Raji (cell line): ENCODE data around the gene ENTREP3.

Experiments
- POLR2A ChIP-seq: IDR thresholded peaks from 2 replicates; pipeline ENCODE4 v1.6.1; 2011; ENCODE audit warnings: low read depth, low read length, control low read depth; ENCODE audit not compliant: insufficient read depth

ENTREP3 gene

DNA sequence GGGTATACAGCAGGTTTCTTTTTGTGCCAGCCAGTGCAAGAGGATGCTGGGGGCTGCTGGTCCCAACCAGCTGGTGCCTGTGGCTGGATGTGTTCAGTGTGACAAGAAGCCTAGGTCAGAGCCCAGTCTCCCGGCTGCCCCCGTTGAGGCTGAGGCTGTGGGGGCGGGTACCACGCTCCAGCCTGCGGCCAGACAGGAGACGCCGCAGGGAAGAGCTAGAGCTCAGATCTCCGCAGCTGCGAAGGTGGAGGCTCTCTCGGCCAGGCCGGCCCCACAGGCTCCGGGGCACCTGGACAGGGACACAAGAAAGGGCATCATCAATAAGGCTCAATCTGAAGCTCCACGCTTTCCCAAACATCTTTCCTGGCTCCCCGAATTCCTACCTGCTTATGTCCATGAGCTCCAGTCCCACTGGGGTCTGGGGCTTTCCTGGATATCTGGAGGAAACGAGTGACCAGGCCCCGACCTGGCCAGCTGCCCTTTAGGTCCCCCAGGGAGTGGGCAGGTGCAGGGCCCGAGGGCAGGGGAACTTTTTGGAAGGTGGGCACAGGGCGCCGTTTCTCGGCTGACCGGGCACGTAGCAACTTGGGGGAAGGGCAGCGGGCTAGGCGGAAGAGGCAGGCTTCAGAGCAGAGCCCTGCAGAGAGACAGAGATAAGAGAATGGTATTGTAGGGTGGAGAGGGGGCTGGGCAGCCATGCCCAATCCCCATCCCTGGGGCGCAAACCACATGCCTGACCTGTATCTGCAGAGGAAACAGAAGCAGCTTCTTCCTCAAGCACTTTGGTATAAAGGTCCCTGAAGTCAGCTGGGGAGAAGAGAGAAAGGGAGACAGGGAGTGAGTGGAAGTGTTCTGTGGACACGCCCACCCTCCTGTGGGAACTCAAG is 7.4 kb downstream of the ENTREP3 start:
- no peak for TF ChIP-seq POLR2A

DNA sequence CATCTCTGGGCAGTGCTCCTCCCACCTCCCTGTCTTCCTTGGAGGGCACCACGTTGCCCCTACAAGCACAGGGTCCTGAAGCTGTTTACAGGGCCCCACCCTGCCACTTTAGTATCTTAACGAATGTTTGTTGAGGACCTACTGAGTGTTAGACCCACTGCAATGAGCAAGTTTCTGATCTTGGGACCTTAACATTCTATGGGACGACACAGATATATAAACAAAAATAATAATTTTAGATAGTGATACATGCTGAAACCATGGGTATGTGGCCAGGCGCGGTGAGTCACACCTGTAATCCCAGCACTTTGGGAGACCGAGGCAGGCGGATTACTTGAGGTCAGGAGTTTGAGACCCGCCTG is 10.1 kb downstream of the ENTREP3 start:
- no peak for TF ChIP-seq POLR2A

DNA sequence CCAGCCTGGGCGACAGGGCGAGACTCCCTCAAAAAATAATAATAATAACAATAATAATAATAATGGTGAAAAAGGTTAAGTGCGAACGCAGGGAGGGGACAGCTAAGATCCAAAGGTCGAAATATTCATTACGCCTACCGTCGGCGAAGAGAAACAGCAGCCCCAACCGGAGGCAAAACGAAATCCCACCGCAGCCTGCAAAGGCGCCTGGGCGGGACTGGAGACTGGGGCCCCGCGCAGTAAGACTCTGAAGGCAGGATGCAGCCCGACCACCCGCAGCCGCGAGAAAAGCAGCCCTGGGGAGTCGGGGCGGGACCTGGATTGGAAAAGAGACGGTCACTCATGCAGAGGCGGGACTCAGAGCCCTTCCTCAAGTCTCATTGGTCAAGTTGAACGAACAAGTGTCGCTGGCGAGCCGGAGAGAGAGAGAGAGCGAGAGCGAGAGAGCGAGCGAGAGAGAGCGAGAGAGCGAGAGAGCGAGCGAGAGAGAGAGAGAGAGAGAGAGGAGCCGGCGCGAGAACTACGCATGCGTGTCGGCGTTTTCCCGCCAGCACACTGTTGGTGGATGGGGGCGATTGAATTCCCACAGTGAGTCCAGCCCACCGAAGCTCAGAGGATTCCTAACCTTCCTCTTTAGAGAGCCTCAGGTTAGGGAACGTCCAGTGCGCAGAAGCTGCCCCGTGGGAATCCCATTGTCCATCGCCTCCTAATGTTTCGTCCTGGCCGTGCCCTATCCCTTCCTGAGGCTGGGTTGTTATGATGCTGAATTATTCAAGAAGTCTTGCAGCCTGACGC is 10.7 kb downstream of the ENTREP3 start:
- TF ChIP-seq POLR2A: peak; percentile 91

DNA sequence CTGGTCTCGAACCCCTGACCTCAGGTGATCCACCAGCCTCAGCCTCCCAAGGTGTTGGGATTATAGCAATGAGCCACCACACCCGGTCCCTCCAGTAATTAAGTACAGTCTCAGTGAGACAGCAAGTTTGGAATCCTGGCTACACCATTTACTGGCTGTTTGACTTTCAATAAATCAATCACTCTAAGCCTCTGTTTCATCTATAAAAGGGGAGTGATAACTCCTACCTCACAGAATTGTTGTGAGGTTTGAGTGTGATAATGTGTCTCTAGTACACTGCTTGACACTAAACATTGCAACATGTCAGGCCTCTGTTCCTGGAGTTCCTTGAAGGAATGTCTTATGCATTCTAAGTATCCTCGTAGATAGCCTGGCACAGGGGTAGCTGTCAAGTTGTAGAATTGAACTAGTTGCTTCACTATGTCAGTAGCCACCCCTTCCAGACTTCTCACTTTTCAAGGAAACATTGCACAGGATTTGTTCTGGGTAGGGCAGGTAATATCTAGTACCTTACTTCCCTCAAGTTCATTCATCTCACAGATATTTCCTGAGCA is 12.4 kb downstream of the ENTREP3 start:
- TF ChIP-seq POLR2A: no peak

DNA sequence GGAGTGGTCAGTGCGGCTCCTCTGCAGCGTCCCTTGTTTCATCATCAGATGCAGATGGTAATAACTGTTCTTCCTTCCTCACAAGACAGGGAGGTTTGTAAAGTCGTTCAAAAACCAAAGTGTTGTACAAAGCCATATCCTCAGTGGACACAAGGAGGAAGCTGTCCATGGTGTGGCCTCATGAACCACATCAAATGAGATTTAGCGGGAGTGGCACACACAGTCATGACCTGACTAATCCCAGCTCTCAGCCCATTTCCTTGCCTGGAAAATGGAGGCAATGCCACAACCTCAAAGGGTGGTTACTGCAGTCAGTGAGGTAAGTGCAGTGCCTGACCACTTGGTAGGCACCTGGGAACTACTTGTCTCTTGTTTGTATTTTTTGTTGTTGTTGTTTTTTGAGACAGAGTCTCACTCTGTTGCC is 13.4 kb downstream of the ENTREP3 start:
- no peak for TF ChIP-seq POLR2A

DNA sequence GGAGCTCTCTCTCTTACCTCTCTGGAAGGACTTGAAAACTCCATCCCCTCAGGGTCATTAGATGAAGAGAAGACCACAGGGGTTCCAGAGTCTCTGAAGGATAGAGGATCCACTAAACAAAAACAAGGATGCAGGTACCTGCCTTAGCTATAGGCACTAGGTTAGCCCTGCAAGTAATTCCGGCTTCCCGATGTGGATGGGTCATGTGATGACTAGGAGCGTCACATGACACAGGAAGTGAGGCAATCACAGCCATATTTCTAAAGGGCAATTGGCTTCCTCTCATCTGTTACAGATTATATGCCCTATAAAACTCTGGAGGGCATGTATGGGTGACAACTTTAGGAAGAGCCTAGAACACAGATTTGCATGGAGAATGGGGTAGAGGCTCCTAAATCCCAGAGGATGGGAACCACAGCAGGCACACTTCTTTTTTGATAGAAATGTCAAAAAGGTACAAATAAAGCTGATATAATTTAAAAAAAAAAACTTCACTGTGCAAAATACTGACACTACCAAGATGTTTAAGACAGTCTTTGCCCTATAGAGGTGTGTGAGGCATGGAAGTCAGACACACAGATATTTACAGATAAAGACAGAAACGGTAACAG is 14.1 kb downstream of the ENTREP3 start:
- peak; percentile 55 for TF ChIP-seq POLR2A

DNA sequence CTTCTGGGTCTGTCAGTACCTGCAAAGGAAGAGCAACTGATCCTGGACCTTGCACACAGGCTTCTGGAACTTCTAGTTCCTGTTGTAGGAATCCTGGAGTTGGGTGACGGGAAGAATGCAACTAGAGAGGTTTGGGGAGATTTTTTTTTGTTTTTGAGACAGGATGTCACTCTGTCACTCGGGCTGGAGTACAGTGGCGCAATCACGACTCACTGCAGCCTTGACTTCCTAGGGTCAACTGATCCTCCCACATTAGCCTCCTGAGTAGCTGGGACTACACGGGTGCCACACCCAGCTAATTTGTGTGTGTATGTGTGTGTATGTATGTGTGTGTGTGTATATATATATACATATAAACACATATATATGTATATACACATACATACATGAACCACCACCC is 18.8 kb downstream of the ENTREP3 start:
- TF ChIP-seq POLR2A: no peak

DNA sequence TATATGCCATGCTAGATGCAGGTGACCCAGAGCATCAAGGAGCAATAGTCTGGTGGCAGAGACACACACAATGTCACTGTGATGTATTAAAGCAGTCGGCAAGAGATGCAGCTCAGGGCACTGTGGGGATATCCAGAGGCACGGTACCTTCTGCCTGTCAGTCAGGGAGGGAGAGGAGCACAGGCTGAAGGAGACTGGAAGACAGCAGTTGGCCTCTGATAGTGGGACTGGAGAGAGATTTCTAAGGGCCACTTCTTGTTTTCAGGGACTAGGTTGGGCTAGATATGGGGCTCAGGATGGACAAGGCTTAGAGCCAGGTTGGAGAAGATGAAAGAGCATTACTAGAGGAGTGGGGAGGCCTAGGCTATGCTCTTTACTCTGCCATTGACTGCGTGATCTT is 24.0 kb downstream of the ENTREP3 start:
- peak; percentile 7; the same call in 1 of the 2 replicates for TF ChIP-seq POLR2A

DNA sequence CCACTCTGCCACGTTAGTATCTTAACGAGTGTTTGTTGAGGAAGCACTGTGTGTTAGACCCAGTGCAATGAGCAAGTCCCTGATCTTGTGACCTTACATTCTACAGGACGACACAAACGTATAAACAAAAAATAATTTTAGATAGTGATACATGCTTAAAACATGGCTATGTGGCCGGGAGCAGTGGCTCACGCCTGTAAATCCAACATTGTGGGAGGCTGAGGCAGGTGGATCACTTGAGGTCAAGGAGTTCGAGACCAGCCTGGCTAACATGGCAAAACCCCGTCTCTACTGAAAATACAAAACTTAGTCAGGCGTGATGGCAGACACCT is 27.2 kb downstream of the ENTREP3 start:
- no peak for TF ChIP-seq POLR2A

DNA sequence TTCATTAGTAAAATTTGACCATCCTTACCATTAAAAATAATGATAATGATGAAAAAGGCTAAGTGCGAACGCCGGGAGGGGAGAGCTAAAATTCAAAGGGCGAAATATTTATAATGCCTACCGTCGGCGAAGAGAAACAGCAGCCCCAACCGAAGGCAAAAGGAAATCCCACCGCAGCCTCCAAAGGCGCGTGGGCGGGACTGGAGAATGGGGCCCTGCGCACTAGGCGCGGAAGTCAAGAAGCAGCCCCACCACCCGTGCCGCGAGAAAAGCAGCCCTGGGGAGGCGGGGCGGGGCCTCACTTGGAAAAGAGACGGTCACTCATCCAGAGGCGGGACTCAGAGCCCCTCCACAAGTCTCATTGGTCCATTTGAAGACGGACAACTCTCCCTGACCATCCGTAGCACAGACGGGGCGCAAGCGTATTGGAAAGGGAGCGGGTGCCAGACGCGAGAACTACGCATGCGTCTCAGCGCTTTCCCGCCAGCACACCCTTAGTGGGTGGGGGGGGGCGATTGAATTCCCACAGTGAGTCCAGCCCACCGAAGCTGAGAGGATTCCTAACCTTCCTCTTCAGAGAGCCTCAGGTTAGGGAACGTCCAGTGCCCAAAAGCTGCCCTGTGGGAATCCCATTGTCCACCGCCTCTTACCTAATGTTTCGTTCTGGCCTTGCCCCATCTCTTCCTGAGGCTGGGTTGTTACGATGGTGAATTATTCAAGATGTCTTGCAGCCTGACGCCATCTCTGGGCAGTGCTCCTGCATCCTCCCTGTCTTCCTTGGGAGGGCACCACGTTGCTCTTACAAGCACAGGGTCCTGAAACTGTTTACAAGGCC is 27.8 kb downstream of the ENTREP3 start:
- peak; percentile 83 for TF ChIP-seq POLR2A

DNA sequence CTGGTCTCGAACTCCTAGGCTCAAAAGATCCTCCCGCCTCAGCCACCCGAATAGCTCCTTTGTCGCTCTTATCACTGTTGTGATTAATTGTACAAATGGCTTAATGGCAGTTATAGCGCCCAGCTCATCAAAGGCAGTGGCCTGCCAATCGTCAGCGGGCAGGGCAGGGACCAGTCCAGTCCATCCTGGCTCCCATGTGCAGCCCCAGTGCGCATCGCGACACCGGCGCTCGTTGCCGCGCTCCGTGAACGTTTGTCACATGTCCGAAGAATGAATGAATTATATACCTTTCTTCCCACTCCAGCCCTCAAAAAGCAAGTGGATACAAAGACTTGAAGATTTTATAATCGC is 28.4 kb downstream of the ENTREP3 start:
- TF ChIP-seq POLR2A: no peak

DNA sequence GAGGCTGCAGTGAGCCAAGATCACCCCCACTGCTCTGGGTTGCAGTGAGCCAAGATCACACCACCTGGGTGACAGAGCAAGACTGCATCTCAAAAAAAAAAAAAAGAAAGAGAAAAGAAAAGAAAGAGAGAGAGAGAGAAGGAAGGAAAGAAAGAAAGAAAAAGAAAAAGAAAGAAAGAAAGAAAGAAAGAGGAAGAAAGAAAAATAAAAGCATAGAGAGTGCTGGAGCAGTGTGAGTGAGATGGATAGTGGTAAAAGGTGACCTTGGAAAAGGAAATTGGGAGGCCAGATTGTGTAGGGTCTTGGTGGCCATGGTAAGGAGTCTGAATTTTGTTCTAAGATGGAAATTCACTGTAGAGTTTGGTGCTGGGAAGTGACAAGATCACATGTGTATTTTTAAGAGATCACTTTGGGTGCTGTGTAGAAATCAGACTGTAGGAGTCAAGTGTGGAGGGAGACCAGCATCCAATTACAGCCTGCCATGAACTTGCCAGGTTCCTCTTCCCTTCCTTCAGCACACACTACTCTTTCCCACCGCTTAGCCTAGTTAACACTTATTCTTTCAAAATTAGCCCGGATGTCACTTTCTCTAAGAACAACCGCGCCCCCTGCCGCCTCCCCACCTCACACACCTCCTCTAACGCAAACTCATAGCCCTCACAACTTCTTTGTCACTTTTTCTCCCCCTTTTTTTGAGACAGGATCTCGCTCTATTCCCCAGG is 28.9 kb downstream of the ENTREP3 start:
- peak; percentile 56 for TF ChIP-seq POLR2A

DNA sequence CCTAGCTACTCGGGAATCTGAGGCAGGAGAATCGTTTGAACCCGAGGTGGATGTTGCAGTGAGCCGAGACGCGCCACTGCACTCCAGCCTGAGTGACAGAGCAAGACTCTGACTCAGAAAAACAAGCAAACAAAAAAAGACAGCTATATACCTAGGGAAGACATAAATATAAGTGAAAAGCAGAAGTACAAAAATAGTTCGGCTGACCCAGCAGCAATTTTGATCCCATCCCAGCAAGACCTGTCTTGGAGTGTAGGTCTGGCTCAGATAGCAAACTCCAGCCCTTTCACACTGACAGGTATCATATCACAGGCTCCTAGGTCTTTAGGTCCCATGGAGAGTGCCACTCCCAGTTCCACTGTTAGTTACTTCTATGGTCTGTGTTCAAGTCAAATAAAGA is 32.2 kb downstream of the ENTREP3 start:
- 0 out of 2 replicates have a peak, but pooled peaks have one; percentile 22 for TF ChIP-seq POLR2A

DNA sequence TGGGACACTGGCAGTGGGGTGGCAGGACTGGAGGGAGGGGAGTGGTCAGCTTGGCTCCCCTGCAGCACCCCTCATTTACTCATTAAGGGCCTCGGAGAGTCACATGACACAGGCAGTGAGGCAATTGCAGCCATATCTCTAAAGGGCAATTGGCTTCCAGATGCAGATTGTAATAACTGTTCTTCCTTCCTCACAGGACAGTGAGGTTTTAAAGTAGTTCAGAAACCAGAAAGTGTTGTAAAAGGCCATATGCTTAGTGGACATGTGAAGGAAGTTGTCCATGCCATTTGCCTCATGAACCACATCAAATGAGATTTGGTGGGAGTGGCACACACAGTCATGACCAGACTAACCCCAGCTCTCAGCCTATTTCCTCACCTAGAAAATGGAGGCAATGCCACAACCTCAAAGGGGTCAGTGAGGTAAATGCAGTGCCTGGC is 35.7 kb downstream of the ENTREP3 start:
- TF ChIP-seq POLR2A: no peak
